ENCODE results near the gene ARHGAP27. TPM values are rescaled to one million over a fixed set of nuclear protein-coding genes. Genes with fewer than 3 reads are reported as not detected.
A peak's percentile ranks its signal among the peaks of the same experiment; 100 is the strongest.

The ARHGAP27 gene
- total and polyA plus RNA-seq, 2 of the 13 experiments (the other 11 are each of a cell fraction or from before 2014, with no cell fraction given) = 15.5 to 18.9 TPM

- TF ChIP-seq FOSL2 (CRISPR knock-in tag; IDR thresholded peaks at IDR 0.05) (peak; percentile 65; the same call in 1 of the 2 replicates), DRAP1 (CRISPR knock-in tag; IDR thresholded peaks at IDR 0.05) (peak; percentile 95), ZNF781 (CRISPR knock-in tag; IDR thresholded peaks at IDR 0.05; ENCODE audit: borderline replicate concordance, not compliant biosample characterization) (no peak), IKZF4 (CRISPR knock-in tag; IDR thresholded peaks at IDR 0.05; ENCODE audit: borderline replicate concordance, low read depth, not compliant biosample characterization) (no peak), JDP2 (CRISPR knock-in tag; IDR thresholded peaks at IDR 0.05; ENCODE audit: borderline replicate concordance) (no peak), ZNF468 (CRISPR knock-in tag; IDR thresholded peaks at IDR 0.05) (no peak), ZNF546 (CRISPR knock-in tag; conservative IDR thresholded peaks at IDR 0.05) (no peak; the same call in 1 of the 2 replicates), ZNF12 (CRISPR knock-in tag; IDR thresholded peaks at IDR 0.05) (no peak), SP4 (CRISPR knock-in tag; IDR thresholded peaks at IDR 0.05) (peak; percentile 74), PAXIP1 (CRISPR knock-in tag; conservative IDR thresholded peaks at IDR 0.05) (peak; percentile 53)
- TF ChIP-seq, protein P1, sequence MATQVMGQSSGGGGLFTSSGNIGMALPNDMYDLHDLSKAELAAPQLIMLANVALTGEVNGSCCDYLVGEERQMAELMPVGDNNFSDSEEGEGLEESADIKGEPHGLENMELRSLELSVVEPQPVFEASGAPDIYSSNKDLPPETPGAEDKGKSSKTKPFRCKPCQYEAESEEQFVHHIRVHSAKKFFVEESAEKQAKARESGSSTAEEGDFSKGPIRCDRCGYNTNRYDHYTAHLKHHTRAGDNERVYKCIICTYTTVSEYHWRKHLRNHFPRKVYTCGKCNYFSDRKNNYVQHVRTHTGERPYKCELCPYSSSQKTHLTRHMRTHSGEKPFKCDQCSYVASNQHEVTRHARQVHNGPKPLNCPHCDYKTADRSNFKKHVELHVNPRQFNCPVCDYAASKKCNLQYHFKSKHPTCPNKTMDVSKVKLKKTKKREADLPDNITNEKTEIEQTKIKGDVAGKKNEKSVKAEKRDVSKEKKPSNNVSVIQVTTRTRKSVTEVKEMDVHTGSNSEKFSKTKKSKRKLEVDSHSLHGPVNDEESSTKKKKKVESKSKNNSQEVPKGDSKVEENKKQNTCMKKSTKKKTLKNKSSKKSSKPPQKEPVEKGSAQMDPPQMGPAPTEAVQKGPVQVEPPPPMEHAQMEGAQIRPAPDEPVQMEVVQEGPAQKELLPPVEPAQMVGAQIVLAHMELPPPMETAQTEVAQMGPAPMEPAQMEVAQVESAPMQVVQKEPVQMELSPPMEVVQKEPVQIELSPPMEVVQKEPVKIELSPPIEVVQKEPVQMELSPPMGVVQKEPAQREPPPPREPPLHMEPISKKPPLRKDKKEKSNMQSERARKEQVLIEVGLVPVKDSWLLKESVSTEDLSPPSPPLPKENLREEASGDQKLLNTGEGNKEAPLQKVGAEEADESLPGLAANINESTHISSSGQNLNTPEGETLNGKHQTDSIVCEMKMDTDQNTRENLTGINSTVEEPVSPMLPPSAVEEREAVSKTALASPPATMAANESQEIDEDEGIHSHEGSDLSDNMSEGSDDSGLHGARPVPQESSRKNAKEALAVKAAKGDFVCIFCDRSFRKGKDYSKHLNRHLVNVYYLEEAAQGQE (IDR thresholded peaks at IDR 0.05; ENCODE audit: borderline replicate concordance in 1 of 2, low read depth in 1 of 2, low read length in 2 of 2) = peak in 1 of 2 experiments; percentile 9; a peak in 1 of 4 replicates
- TF ChIP-seq, protein P2, sequence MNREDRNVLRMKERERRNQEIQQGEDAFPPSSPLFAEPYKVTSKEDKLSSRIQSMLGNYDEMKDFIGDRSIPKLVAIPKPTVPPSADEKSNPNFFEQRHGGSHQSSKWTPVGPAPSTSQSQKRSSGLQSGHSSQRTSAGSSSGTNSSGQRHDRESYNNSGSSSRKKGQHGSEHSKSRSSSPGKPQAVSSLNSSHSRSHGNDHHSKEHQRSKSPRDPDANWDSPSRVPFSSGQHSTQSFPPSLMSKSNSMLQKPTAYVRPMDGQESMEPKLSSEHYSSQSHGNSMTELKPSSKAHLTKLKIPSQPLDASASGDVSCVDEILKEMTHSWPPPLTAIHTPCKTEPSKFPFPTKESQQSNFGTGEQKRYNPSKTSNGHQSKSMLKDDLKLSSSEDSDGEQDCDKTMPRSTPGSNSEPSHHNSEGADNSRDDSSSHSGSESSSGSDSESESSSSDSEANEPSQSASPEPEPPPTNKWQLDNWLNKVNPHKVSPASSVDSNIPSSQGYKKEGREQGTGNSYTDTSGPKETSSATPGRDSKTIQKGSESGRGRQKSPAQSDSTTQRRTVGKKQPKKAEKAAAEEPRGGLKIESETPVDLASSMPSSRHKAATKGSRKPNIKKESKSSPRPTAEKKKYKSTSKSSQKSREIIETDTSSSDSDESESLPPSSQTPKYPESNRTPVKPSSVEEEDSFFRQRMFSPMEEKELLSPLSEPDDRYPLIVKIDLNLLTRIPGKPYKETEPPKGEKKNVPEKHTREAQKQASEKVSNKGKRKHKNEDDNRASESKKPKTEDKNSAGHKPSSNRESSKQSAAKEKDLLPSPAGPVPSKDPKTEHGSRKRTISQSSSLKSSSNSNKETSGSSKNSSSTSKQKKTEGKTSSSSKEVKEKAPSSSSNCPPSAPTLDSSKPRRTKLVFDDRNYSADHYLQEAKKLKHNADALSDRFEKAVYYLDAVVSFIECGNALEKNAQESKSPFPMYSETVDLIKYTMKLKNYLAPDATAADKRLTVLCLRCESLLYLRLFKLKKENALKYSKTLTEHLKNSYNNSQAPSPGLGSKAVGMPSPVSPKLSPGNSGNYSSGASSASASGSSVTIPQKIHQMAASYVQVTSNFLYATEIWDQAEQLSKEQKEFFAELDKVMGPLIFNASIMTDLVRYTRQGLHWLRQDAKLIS (CRISPR knock-in tag; IDR thresholded peaks at IDR 0.05) = no peak
- TF ChIP-seq, protein P3, sequence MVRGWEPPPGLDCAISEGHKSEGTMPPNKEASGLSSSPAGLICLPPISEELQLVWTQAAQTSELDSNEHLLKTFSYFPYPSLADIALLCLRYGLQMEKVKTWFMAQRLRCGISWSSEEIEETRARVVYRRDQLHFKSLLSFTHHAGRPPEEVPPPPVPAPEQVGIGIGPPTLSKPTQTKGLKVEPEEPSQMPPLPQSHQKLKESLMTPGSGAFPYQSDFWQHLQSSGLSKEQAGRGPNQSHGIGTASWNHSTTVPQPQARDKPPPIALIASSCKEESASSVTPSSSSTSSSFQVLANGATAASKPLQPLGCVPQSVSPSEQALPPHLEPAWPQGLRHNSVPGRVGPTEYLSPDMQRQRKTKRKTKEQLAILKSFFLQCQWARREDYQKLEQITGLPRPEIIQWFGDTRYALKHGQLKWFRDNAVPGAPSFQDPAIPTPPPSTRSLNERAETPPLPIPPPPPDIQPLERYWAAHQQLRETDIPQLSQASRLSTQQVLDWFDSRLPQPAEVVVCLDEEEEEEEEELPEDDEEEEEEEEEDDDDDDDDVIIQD (CRISPR knock-in tag; IDR thresholded peaks at IDR 0.05; ENCODE audit: low read depth) = 0 out of 2 replicates have a peak, but pooled peaks have one; percentile 8
Observed at GRCh38 chr17:45425125-45425983, 7.3 kb downstream of the ARHGAP27 start (continued).

All from HepG2 (cell line).